DMS 273 (cell line): ENCODE results near the gene MAP3K21.

Experiments
- DNase-seq: peaks from one replicate; lab custom pipeline; 2025; ENCODE audit not compliant: unreplicated experiment; lab: John Stamatoyannopoulos, UW

MAP3K21 gene

GRCh38 chr1:233432916-233433315 is 105.4 kb downstream of the MAP3K21 start:
- DNase-seq, result no peak

- no peak for DNase-seq
Measured at GRCh38 chr1:233433436-233434210, 106.1 kb downstream of the MAP3K21 start.
